ENCODE data around the gene KCNE5. TPM values are rescaled to one million over a fixed set of nuclear protein-coding genes. Genes with fewer than 3 reads are reported as not detected.
"Not testable (repeated sequence)": the region's sequence is repeated elsewhere in the genome, so short reads cannot be mapped to it uniquely, and the experiment has no call there.

The KCNE5 gene
- total RNA-seq, 1 experiment from 2014 or later, result 2.2 TPM

- no peak for DNase-seq (ENCODE audit: low spot score)
- CTCF ChIA-PET, result no interaction called here
- peaks cover 7% of the 10 kb centered on the region; the same call in 1 of the 2 replicates for H3K4me1 Mint-ChIP-seq
- peaks cover 20% of the 10 kb centered on the region for H3K36me3 Mint-ChIP-seq
- H3K9me3 Mint-ChIP-seq, result peaks cover 11% of the 10 kb centered on the region
- no peak overlapping the region for H3K27ac Mint-ChIP-seq
- no peaks in the 10 kb centered on the region for H3K27me3 Mint-ChIP-seq (ENCODE audit: low read depth)
- TF ChIP-seq ZBTB21 (CRISPR knock-in tag; IDR thresholded peaks at IDR 0.05; ENCODE audit: borderline replicate concordance) (no peak), TEAD1 (CRISPR knock-in tag; IDR thresholded peaks at IDR 0.05) (no peak), AFF4 (CRISPR knock-in tag; IDR thresholded peaks at IDR 0.05; ENCODE audit: borderline replicate concordance) (no peak)
- POLR2A ChIA-PET, result no interaction called here
- no peak overlapping the region for H3K4me3 Mint-ChIP-seq
- ATAC-seq, result no peak
These were observed 29.6 kb upstream of the KCNE5 start for GRCh38 chrX:109654516-109655109.

GRCh38 chrX:109644671-109645070, 19.7 kb upstream of the KCNE5 start:
- H3K9me3 Mint-ChIP-seq; DNase-seq (ENCODE audit: low spot score): not testable (repeated sequence)

GRCh38 chrX:109643687-109644086, 18.7 kb upstream of the KCNE5 start:
- H3K4me1 Mint-ChIP-seq, result no peaks in the 10 kb centered on the region; the same call in 1 of the 2 replicates
- ChIA-PET CTCF (no interaction called here), POLR2A (no interaction called here)
- no peak for DNase-seq (ENCODE audit: low spot score)
- no peaks in the 10 kb centered on the region for H3K27me3 Mint-ChIP-seq (ENCODE audit: low read depth)
- H3K4me3 Mint-ChIP-seq, result no peak overlapping the region
- no peak for ATAC-seq
- peaks cover 9% of the 10 kb centered on the region; the same call in 1 of the 2 replicates for H3K9me3 Mint-ChIP-seq
- no peak overlapping the region for H3K27ac Mint-ChIP-seq
- peaks cover 21% of the 10 kb centered on the region for H3K36me3 Mint-ChIP-seq
- TF ChIP-seq SOX15 (CRISPR knock-in tag; IDR thresholded peaks at IDR 0.05), result no peak
- TF ChIP-seq ZBTB43 (CRISPR knock-in tag; IDR thresholded peaks at IDR 0.05), result no peak
- TF ChIP-seq SMAD4 (CRISPR knock-in tag; IDR thresholded peaks at IDR 0.05), result no peak
- no peak for TF ChIP-seq JAZF1 (CRISPR knock-in tag; IDR thresholded peaks at IDR 0.05)
- no peak for TF ChIP-seq ZNF232 (CRISPR knock-in tag; IDR thresholded peaks at IDR 0.05)
- no peak for TF ChIP-seq HMGA2 (CRISPR knock-in tag; IDR thresholded peaks at IDR 0.05)
- no peak for TF ChIP-seq NFE2L1 (CRISPR knock-in tag; IDR thresholded peaks at IDR 0.05)
- no peak for TF ChIP-seq E2F4 (CRISPR knock-in tag; IDR thresholded peaks at IDR 0.05; ENCODE audit: borderline replicate concordance, low read depth)
- TF ChIP-seq TEAD4 (CRISPR knock-in tag; IDR thresholded peaks at IDR 0.05), result no peak
- no peak for TF ChIP-seq NFATC4 (CRISPR knock-in tag; IDR thresholded peaks at IDR 0.05)
- no peak for TF ChIP-seq ZSCAN18 (CRISPR knock-in tag; IDR thresholded peaks at IDR 0.05)
- no peak for TF ChIP-seq ZNF512 (CRISPR knock-in tag; IDR thresholded peaks at IDR 0.05; ENCODE audit: borderline replicate concordance)
- TF ChIP-seq MAX (CRISPR knock-in tag; IDR thresholded peaks at IDR 0.05), result no peak
- no peak for TF ChIP-seq USF1 (CRISPR knock-in tag; IDR thresholded peaks at IDR 0.05)
- TF ChIP-seq CREB1 (CRISPR knock-in tag; IDR thresholded peaks at IDR 0.05), result no peak
- TF ChIP-seq ZNF423 (CRISPR knock-in tag; IDR thresholded peaks at IDR 0.05), result no peak

More at GRCh38 chrX:109644671-109645070, 19.7 kb upstream of the KCNE5 start:
- H3K4me1 Mint-ChIP-seq; H3K27ac Mint-ChIP-seq; ATAC-seq; POLR2A ChIA-PET; H3K27me3 Mint-ChIP-seq (ENCODE audit: low read depth); CTCF ChIA-PET; H3K4me3 Mint-ChIP-seq: not testable (repeated sequence)
- H3K36me3 Mint-ChIP-seq, result peaks cover 17% of the 10 kb centered on the region
